Mesothelial cell of epicardium (in vitro differentiated cells): ENCODE measurements around the gene LRCH4. TPM values are rescaled to one million over a fixed set of nuclear protein-coding genes. Genes with fewer than 3 reads are reported as not detected.

Experiments used
- DNase-seq, 2 experiments: peaks; one replicate each; pipeline ENCODE4 v3.0.0; 2021; ENCODE audit warnings: low spot score in 2 of 2; ENCODE audit not compliant: unreplicated experiment in 2 of 2
- H3K27ac Mint-ChIP-seq: 2 replicates; pipeline ENCODE4 v1.8.0; 2021; ENCODE audit warnings: mixed read lengths
- H3K27me3 Mint-ChIP-seq: 2 replicates; pipeline ENCODE4 v1.8.0; 2021; ENCODE audit warnings: low read depth, mixed read lengths
- H3K36me3 Mint-ChIP-seq: 2 replicates; pipeline ENCODE4 v1.8.0; 2021; ENCODE audit warnings: mixed read lengths
- H3K4me1 Mint-ChIP-seq: 2 replicates; pipeline ENCODE4 v1.8.0; 2021; ENCODE audit warnings: mixed read lengths
- H3K4me3 Mint-ChIP-seq: 2 replicates; pipeline ENCODE4 v1.8.0; 2021; ENCODE audit warnings: mild to moderate bottlenecking, moderate library complexity, mixed read lengths
- H3K9me3 Mint-ChIP-seq: 2 replicates; pipeline ENCODE4 v1.8.0; 2021; ENCODE audit warnings: mixed read lengths
- CTCF ChIP-seq: fragments of 200-600 bp; sonication (generic); IDR thresholded peaks from one replicate; pipeline ENCODE4 v1.5.0; 2021; ENCODE audit warnings: antibody characterized with exemption; ENCODE audit not compliant: unreplicated experiment
- total RNA-seq: library from RNA; stranded (reverse); gene quantifications from 3 replicates; pipeline ENCODE4 v1.2.1, GENCODE V29; 2021

LRCH4 gene
- total RNA-seq = 117 to 128 TPM (median 127 TPM) in 3 replicates

- H3K9me3 Mint-ChIP-seq = no peaks in the 10 kb centered on the region
- DNase-seq = peak in 1 of 2 experiments; percentile 72
These were observed at the start of gene LRCH4 for GRCh38 chr7:100585511-100586265. LRCH4 (minus strand) TSS chr7:100586129; CDS start chr7:100586100, 29 bp downstream.

GRCh38 chr7:100632951-100633717 is 47.2 kb upstream of the LRCH4 start:
- peaks cover 44% of the 10 kb centered on the region for H3K27me3 Mint-ChIP-seq
- TF ChIP-seq CTCF = no peak
- no peaks in the 10 kb centered on the region for H3K36me3 Mint-ChIP-seq
- H3K27ac Mint-ChIP-seq = no peak overlapping the region
- peak in 1 of 2 experiments; percentile 56 for DNase-seq
- H3K9me3 Mint-ChIP-seq = no peaks in the 10 kb centered on the region
- H3K4me1 Mint-ChIP-seq = peaks cover 6% of the 10 kb centered on the region
- H3K4me3 Mint-ChIP-seq = peak overlapping the region; percentile 64

More at GRCh38 chr7:100585511-100586265, at the start of gene LRCH4:
- TF ChIP-seq CTCF = no peak
- H3K36me3 Mint-ChIP-seq = no peaks in the 10 kb centered on the region
- H3K27ac Mint-ChIP-seq = peak within 1 kb of the TSS; percentile 96
- peak within 1 kb of the TSS; percentile 91 for H3K4me3 Mint-ChIP-seq
- peaks cover 51% of the 10 kb centered on the region for H3K4me1 Mint-ChIP-seq
- H3K27me3 Mint-ChIP-seq = no peaks in the 10 kb centered on the region

- no peak overlapping the region for H3K27ac Mint-ChIP-seq
- no peak overlapping the region for H3K4me3 Mint-ChIP-seq
- no peak for DNase-seq
- no peaks in the 10 kb centered on the region for H3K36me3 Mint-ChIP-seq
- H3K9me3 Mint-ChIP-seq = no peaks in the 10 kb centered on the region
- peaks cover 36% of the 10 kb centered on the region for H3K27me3 Mint-ChIP-seq
- peaks cover 6% of the 10 kb centered on the region for H3K4me1 Mint-ChIP-seq
- no peak for TF ChIP-seq CTCF
These were observed 44.1 kb upstream of the LRCH4 start for GRCh38 chr7:100630066-100630465.

- peaks cover 6% of the 10 kb centered on the region for H3K4me1 Mint-ChIP-seq
- DNase-seq = no peak
- H3K9me3 Mint-ChIP-seq = no peaks in the 10 kb centered on the region
- no peaks in the 10 kb centered on the region for H3K36me3 Mint-ChIP-seq
- no peak for TF ChIP-seq CTCF
- H3K4me3 Mint-ChIP-seq = no peak overlapping the region
- no peak overlapping the region for H3K27ac Mint-ChIP-seq
- peaks cover 28% of the 10 kb centered on the region for H3K27me3 Mint-ChIP-seq
These were observed 43.3 kb upstream of the LRCH4 start for GRCh38 chr7:100629117-100629716.

GRCh38 chr7:100627238-100627549 is 41.3 kb upstream of the LRCH4 start:
- Mint-ChIP-seq H3K27ac (no peak overlapping the region), H3K4me3 (no peak overlapping the region), H3K4me1 (no peaks in the 10 kb centered on the region), H3K36me3 (peaks cover 3% of the 10 kb centered on the region), H3K9me3 (no peaks in the 10 kb centered on the region), H3K27me3 (peaks cover 11% of the 10 kb centered on the region)
- DNase-seq = no peak
- no peak for TF ChIP-seq CTCF
